WERI-Rb-1 (cell line): ENCODE measurements around the gene VAV3.

ENCODE experiments used
- DNase-seq: peaks from one replicate; pipeline ENCODE4 v3.0.0-alpha.2; 2020
- H3K27ac ChIP-seq: fragments of 250-450 bp; sonication (Bioruptor Pico); 2 replicates; pipeline ENCODE4 v1.5.1; 2020; ENCODE audit warnings: mild to moderate bottlenecking, moderate library complexity
- H3K27me3 ChIP-seq: fragments of 250-450 bp; sonication (Bioruptor Pico); 2 replicates; pipeline ENCODE4 v1.5.1; 2021; ENCODE audit warnings: mild to moderate bottlenecking, low read depth, moderate library complexity; ENCODE audit not compliant: insufficient read depth, severe bottlenecking
- H3K36me3 ChIP-seq: fragments of 250-450 bp; sonication (Bioruptor Pico); 2 replicates; pipeline ENCODE4 v1.5.1; 2020; ENCODE audit warnings: mild to moderate bottlenecking, moderate library complexity
- H3K4me3 ChIP-seq: 2 replicates; pipeline ENCODE4 v1.5.1; 2011; ENCODE audit warnings: low read depth, mild to moderate bottlenecking, control low read depth, low read length
- H3K9me3 ChIP-seq: fragments of 250-450 bp; sonication (Bioruptor Pico); 2 replicates; pipeline ENCODE4 v1.5.1; 2021; ENCODE audit warnings: mild to moderate bottlenecking, moderate library complexity; ENCODE audit not compliant: severe bottlenecking
- CTCF ChIP-seq: IDR thresholded peaks from 2 replicates; pipeline ENCODE4 v1.5.1; 2011; ENCODE audit warnings: low read depth, mild to moderate bottlenecking, control low read depth, inconsistent platforms, low read length

Gene VAV3

GRCh38 chr1:107889524-107889923 lies 75.5 kb downstream of the VAV3 start:
- DNase-seq: no peak
- no peaks in the 10 kb centered on the region for H3K36me3 ChIP-seq
- H3K9me3 ChIP-seq: no peaks in the 10 kb centered on the region
- H3K27ac ChIP-seq: no peak overlapping the region
- no peak overlapping the region for H3K4me3 ChIP-seq
- no peaks in the 10 kb centered on the region for H3K27me3 ChIP-seq
- TF ChIP-seq CTCF: no peak

- H3K27me3 ChIP-seq: no peaks in the 10 kb centered on the region
- no peak overlapping the region for H3K27ac ChIP-seq
- H3K4me3 ChIP-seq: no peak overlapping the region
- H3K9me3 ChIP-seq: no peaks in the 10 kb centered on the region
- DNase-seq: no peak
- TF ChIP-seq CTCF: no peak
- H3K36me3 ChIP-seq: no peaks in the 10 kb centered on the region
Measured at GRCh38 chr1:107883562-107883961, 81.4 kb downstream of the VAV3 start.

- no peaks in the 10 kb centered on the region for H3K9me3 ChIP-seq
- no peak for DNase-seq
- no peak overlapping the region for H3K27ac ChIP-seq
- TF ChIP-seq CTCF: no peak
- H3K36me3 ChIP-seq: no peaks in the 10 kb centered on the region
- H3K27me3 ChIP-seq: no peaks in the 10 kb centered on the region
- no peak overlapping the region for H3K4me3 ChIP-seq
Measured at GRCh38 chr1:107879927-107880326, 85.1 kb downstream of the VAV3 start.

GRCh38 chr1:107879346-107879745 lies 85.6 kb downstream of the VAV3 start:
- DNase-seq: no peak
- H3K27ac ChIP-seq: no peak overlapping the region

GRCh38 chr1:107877745-107878144 lies 87.2 kb downstream of the VAV3 start:
- Histone ChIP-seq H3K9me3 (no peaks in the 10 kb centered on the region), H3K36me3 (no peaks in the 10 kb centered on the region), H3K27ac (no peak overlapping the region), H3K27me3 (no peaks in the 10 kb centered on the region), H3K4me3 (no peak overlapping the region)
- DNase-seq: no peak
- TF ChIP-seq CTCF: no peak

More at GRCh38 chr1:107879346-107879745, 85.6 kb downstream of the VAV3 start:
- Histone ChIP-seq H3K9me3 (no peaks in the 10 kb centered on the region), H3K36me3 (no peaks in the 10 kb centered on the region), H3K27me3 (no peaks in the 10 kb centered on the region), H3K4me3 (no peak overlapping the region)
- no peak for TF ChIP-seq CTCF

GRCh38 chr1:107877092-107877491 lies 87.9 kb downstream of the VAV3 start:
- Histone ChIP-seq H3K27ac (no peak overlapping the region), H3K9me3 (no peaks in the 10 kb centered on the region), H3K4me3 (no peak overlapping the region), H3K27me3 (no peaks in the 10 kb centered on the region), H3K36me3 (no peaks in the 10 kb centered on the region)
- TF ChIP-seq CTCF: no peak
- DNase-seq: no peak
